Testis (tissue), 2 donors: ENCODE measurements around the gene S100G.

Experiments
- POLR2A ChIP-seq: fragments of 450-650 bp; IDR thresholded peaks from one replicate; pipeline ENCODE4 v1.6.1; 2017; ENCODE audit warnings: antibody characterized with exemption, mild to moderate bottlenecking, moderate library complexity
- TF ChIP-seq, protein P1 (sequence below), 3 experiments: fragments of 450-650 bp in 2 of 3; fragments of 200-600 bp in 1 of 3; sonication (generic) in 1 of 3; IDR thresholded peaks; one replicate each; pipeline ENCODE4 v1.5.1; 2016 to 2019; ENCODE audit warnings: antibody characterized with exemption in 3 of 3, mild to moderate bottlenecking in 2 of 3, moderate library complexity in 1 of 3

DNA sequence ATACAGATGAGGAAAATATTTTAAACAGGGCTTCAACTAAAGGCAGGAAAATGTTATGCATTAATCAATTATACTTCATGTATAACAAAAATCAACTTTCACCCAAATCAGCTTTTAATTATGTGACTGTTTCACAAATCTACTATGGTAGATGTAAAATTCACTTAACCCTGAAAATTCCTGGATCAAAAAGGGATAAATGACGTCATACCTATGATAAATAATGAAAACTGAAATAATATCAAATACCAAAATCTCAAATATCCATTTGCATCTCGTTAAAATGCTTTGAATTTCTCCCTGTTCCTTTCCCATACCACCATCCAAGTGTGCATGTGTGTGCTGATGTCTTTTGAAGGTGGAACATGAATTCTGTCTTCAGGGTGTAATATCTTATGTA is 11.5 kb downstream of the S100G start:
- TF ChIP-seq, protein P1, sequence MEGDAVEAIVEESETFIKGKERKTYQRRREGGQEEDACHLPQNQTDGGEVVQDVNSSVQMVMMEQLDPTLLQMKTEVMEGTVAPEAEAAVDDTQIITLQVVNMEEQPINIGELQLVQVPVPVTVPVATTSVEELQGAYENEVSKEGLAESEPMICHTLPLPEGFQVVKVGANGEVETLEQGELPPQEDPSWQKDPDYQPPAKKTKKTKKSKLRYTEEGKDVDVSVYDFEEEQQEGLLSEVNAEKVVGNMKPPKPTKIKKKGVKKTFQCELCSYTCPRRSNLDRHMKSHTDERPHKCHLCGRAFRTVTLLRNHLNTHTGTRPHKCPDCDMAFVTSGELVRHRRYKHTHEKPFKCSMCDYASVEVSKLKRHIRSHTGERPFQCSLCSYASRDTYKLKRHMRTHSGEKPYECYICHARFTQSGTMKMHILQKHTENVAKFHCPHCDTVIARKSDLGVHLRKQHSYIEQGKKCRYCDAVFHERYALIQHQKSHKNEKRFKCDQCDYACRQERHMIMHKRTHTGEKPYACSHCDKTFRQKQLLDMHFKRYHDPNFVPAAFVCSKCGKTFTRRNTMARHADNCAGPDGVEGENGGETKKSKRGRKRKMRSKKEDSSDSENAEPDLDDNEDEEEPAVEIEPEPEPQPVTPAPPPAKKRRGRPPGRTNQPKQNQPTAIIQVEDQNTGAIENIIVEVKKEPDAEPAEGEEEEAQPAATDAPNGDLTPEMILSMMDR (IDR thresholded peaks at IDR 0.05) = no peak
- no peak for TF ChIP-seq POLR2A
